Endothelial cell of umbilical vein (primary cell): Measurements from ENCODE around the gene TLDC2. TPM values are rescaled to one million over a fixed set of nuclear protein-coding genes. Genes with fewer than 3 reads are reported as not detected.

ENCODE experiments used
- BruUV-seq: library from RNA; stranded (reverse); fragments of 400-500 nt; replicated peaks from 2 replicates; lab custom pipeline; 2021; lab: Mats Ljungman, UMichigan
- CTCF ChIA-PET: fragments of 300-600, 350-600 bp; sonication (Branson Sonifier 250); formaldehyde crosslinking; loops from one replicate; lab custom pipeline; 2021; ENCODE audit warnings: antibody characterized with exemption, inconsistent platforms; lab: Charles Lee
- POLR2A ChIA-PET: fragments of 300-600, 350-600 bp; sonication (Branson Sonifier 250); formaldehyde crosslinking; loops from one replicate; lab custom pipeline; 2021; ENCODE audit warnings: antibody characterized with exemption, inconsistent platforms; lab: Charles Lee
- DNase-seq: peaks from one replicate; pipeline ENCODE4 v3.0.0-alpha.2; 2011; ENCODE audit warnings: low read depth, low spot score
- FAIRE-seq: peaks from 2 replicates; lab custom pipeline; 2011; peaks lifted over from hg19 to GRCh38; lab: Jason Lieb, UNC
- H2AFZ ChIP-seq: 2 replicates; pipeline ENCODE4 v1.6.0; 2012; ENCODE audit warnings: low read depth, low read length, control low read depth, inconsistent platforms
- H3K27ac ChIP-seq: 2 replicates; pipeline ENCODE4 v1.5.1; 2011; ENCODE audit warnings: low read depth, mild to moderate bottlenecking, control low read depth, low read length, moderate library complexity; ENCODE audit not compliant: insufficient read depth
- H3K27me3 ChIP-seq, 2 experiments: 2 replicates each; pipeline versions ENCODE4 v1.6.0 to v1.6.1; 2011; ENCODE audit warnings: low read length in 2 of 2, mixed read lengths in 1 of 2; ENCODE audit not compliant: control insufficient read depth in 2 of 2, insufficient read depth in 2 of 2
- H3K36me3 ChIP-seq, 2 experiments: 2 replicates in 1 of 2; 3 replicates in 1 of 2; pipeline ENCODE4 v1.5.1; 2011; ENCODE audit warnings: low read length in 2 of 2, mild to moderate bottlenecking in 1 of 2, moderate library complexity in 1 of 2; ENCODE audit not compliant: control insufficient read depth in 2 of 2, insufficient read depth in 2 of 2; ENCODE audit errors: extremely low read depth in 1 of 2
- H3K4me1 ChIP-seq: 3 replicates; pipeline ENCODE4 v1.5.1; 2011; ENCODE audit warnings: mild to moderate bottlenecking, low read length; ENCODE audit not compliant: control insufficient read depth, insufficient read depth; ENCODE audit errors: extremely low read depth
- H3K4me2 ChIP-seq: 2 replicates; pipeline ENCODE4 v1.6.1; 2011; ENCODE audit warnings: low read length, control low read depth, mixed read lengths; ENCODE audit not compliant: insufficient read depth
- H3K4me3 ChIP-seq, 3 experiments: fragments of 200-600 bp in 1 of 3; sonication (generic), shearing (Covaris generic) in 1 of 3; replicated peaks in 1 of 3; 2 replicates each; pipeline ENCODE4 v1.5.1; 2011 to 2016; ENCODE audit warnings: control low read depth in 3 of 3, low read length in 3 of 3, mild to moderate bottlenecking in 2 of 3, inconsistent platforms in 1 of 3, low read depth in 1 of 3, moderate library complexity in 1 of 3; ENCODE audit not compliant: insufficient read depth in 1 of 3
- H3K79me2 ChIP-seq: 2 replicates; pipeline ENCODE4 v1.6.0; 2012; ENCODE audit warnings: low read length, inconsistent platforms; ENCODE audit not compliant: control insufficient read depth, insufficient read depth
- H3K9ac ChIP-seq: replicated peaks from 2 replicates; pipeline ENCODE3; 2011; ENCODE audit warnings: low read length, control low read depth; ENCODE audit not compliant: insufficient read depth; ENCODE audit errors: extremely low read depth
- H3K9me1 ChIP-seq: replicated peaks from 3 replicates; pipeline ENCODE4 v1.6.0; 2011; ENCODE audit warnings: mild to moderate bottlenecking, low read length; ENCODE audit not compliant: control insufficient read depth, insufficient read depth; ENCODE audit errors: extremely low read depth
- H3K9me3 ChIP-seq: replicated peaks from 2 replicates; pipeline ENCODE4 v1.5.1; 2012; ENCODE audit warnings: low read length, inconsistent platforms; ENCODE audit not compliant: control insufficient read depth, insufficient read depth
- H4K20me1 ChIP-seq: replicated peaks from 2 replicates; pipeline ENCODE3; 2011; ENCODE audit warnings: mild to moderate bottlenecking, low read length; ENCODE audit not compliant: control insufficient read depth, insufficient read depth; ENCODE audit errors: extremely low read depth
- GATA2 ChIP-seq: IDR thresholded peaks from 2 replicates; pipeline ENCODE4 v1.7.0; 2011; ENCODE audit warnings: low read depth, mild to moderate bottlenecking, moderate library complexity, mixed read lengths, low read length; ENCODE audit not compliant: insufficient read length, insufficient read depth
- MAX ChIP-seq: IDR thresholded peaks from 2 replicates; pipeline ENCODE4 v1.6.1; 2011; ENCODE audit not compliant: insufficient read depth, insufficient read length
- dilution Hi-C: fragments of 300-500 bp; cut with MboI; formaldehyde crosslinking; loops from one replicate; pipeline ENCODE4 v1.15.0; 2019; ENCODE audit warnings: low sequenced_read_pairs; ENCODE audit not compliant: extremely low pct_ligation_motif_present
- intact Hi-C: fragments of 100-400 bp; cut with micrococcal nuclease; formaldehyde crosslinking; loops from one replicate; pipeline ENCODE4 v1.10.0; 2022
- polyA plus RNA-seq, 4 experiments: library from polyadenylated mRNA; depleted of rRNA in 3 of 4; stranded (reverse) in 3 of 4; unstranded in 1 of 4; fragments of >200 nt; gene quantifications; 2 replicates each; pipeline versions ENCODE4 v1.2.1 to v1.2.3, GENCODE V29; 2011 to 2012; ENCODE audit warnings: missing spikeins in 1 of 4
- total RNA-seq: library from RNA; stranded (reverse); gene quantifications from 2 replicates; pipeline ENCODE4 v1.2.3, GENCODE V29; 2021

The TLDC2 gene
- total and polyA plus RNA-seq, 2 donors (not counting 3 experiments of a cell fraction or from before 2014, with no cell fraction given): not detected

GRCh38 chr20:36845288-36845971, 30.5 kb upstream of the TLDC2 start:
- H4K20me1 ChIP-seq: no peaks in the 10 kb centered on the region
- H3K9me1 ChIP-seq: no peaks in the 10 kb centered on the region
- intact Hi-C loops: no loop called here
- H3K27ac ChIP-seq: no peak overlapping the region
- H3K79me2 ChIP-seq: peaks cover 45% of the 10 kb centered on the region
- no peaks in the 10 kb centered on the region for H3K36me3 ChIP-seq
- CTCF ChIA-PET: interaction anchor here (0.9 to 5.9 kb wide), 5 partner anchors 9 to 37 kb away, joined by 3 to 31 read pairs (median 9); a partner anchor contains a TSS
- no peak overlapping the region for H3K9ac ChIP-seq
- BruUV-seq: no TSS peak
- H3K4me2 ChIP-seq: no peak overlapping the region
- H2AFZ ChIP-seq: no peak overlapping the region
- H3K27me3 ChIP-seq: no peaks in the 10 kb centered on the region
- no peak for TF ChIP-seq GATA2
- no peak overlapping the region for H3K4me3 ChIP-seq
- dilution Hi-C loops: no loop called here
- no peaks in the 10 kb centered on the region for H3K9me3 ChIP-seq
- DNase-seq (no peak), FAIRE-seq (no peak)
- POLR2A ChIA-PET: interaction anchor here (0.6 kb wide), 1 partner anchor 9 kb away, joined by 3 read pairs; no protein-coding TSS in a partner anchor
- H3K4me1 ChIP-seq: peaks cover 19% of the 10 kb centered on the region

GRCh38 chr20:36847009-36847709, 28.8 kb upstream of the TLDC2 start:
- Histone ChIP-seq H3K9me1 (no peaks in the 10 kb centered on the region), H3K27ac (no peak overlapping the region), H3K9ac (no peak overlapping the region), H3K4me2 (no peak overlapping the region), H3K9me3 (no peaks in the 10 kb centered on the region), H4K20me1 (no peaks in the 10 kb centered on the region), H3K27me3 (no peaks in the 10 kb centered on the region), H3K79me2 (peaks cover 58% of the 10 kb centered on the region), H3K4me3 (no peak overlapping the region), H3K4me1 (peaks cover 15% of the 10 kb centered on the region), H2AFZ (no peak overlapping the region), H3K36me3 (no peaks in the 10 kb centered on the region)
- ChIA-PET CTCF (interaction anchor here (1.0 to 5.9 kb wide), 6 partner anchors 11 to 74 kb away, joined by 3 to 31 read pairs (median 12); a partner anchor contains a TSS), POLR2A (no interaction called here)
- dilution Hi-C loops: no loop called here
- no TSS peak for BruUV-seq
- intact Hi-C loops: no loop called here
- FAIRE-seq (no peak), DNase-seq (no peak)
- TF ChIP-seq MAX (peak; percentile 11), GATA2 (no peak)
